Mucosa of descending colon (tissue), 3 donors: ENCODE measurements around the gene IL4R. TPM values are rescaled to one million over a fixed set of nuclear protein-coding genes. Genes with fewer than 3 reads are reported as not detected.
"Not testable (repeated sequence)": the region's sequence is repeated elsewhere in the genome, so short reads cannot be mapped to it uniquely, and the experiment has no call there.

Experiments used
- ATAC-seq: fragments of 200-7000 bp; cut with Tn5 transposase; one replicate; pipeline ENCODE4 v1.9.1; 2020; ENCODE audit warnings: mild to moderate bottlenecking, moderate library complexity
- DNase-seq, 3 donors: peaks; one replicate each; pipeline ENCODE4 v3.0.0-alpha.2; 2020
- H3K36me3 ChIP-seq: fragments of 200-600 bp; one replicate; pipeline ENCODE4 v1.8.0; 2021; ENCODE audit warnings: low read depth, mild to moderate bottlenecking
- H3K4me1 ChIP-seq: fragments of 200-600 bp; one replicate; pipeline ENCODE4 v1.8.0; 2021; ENCODE audit warnings: low read depth, mild to moderate bottlenecking
- H3K4me3 ChIP-seq: fragments of 200-600 bp; one replicate; pipeline ENCODE4 v1.8.0; 2021; ENCODE audit warnings: mild to moderate bottlenecking
- H3K9me3 ChIP-seq: fragments of 200-600 bp; one replicate; pipeline ENCODE4 v1.8.0; 2021; ENCODE audit warnings: mild to moderate bottlenecking
- CTCF ChIP-seq: fragments of 200-600 bp; IDR thresholded peaks from one replicate; pipeline ENCODE4 v1.8.0; 2022; ENCODE audit warnings: antibody characterized with exemption, mild to moderate bottlenecking
- intact Hi-C, 2 donors: fragments of 100-400 bp; cut with DNase I in 1 of 2; cut with micrococcal nuclease in 1 of 2; formaldehyde crosslinking; loops; one replicate each; pipeline versions ENCODE4 v1.11.0 to v1.11.1; 2022; cut with DNase I, micrococcal nuclease
- total RNA-seq, 3 donors: library from RNA; stranded (reverse); fragmentation: NEBNext Ultra II Directional in 2 of 3; extraction: Animal tissue kit (Norgen Biotek cat#: 25700) in 2 of 3; gene quantifications; one replicate each; pipeline versions ENCODE4 v1.2.1 to v1.2.4, GENCODE V29; 2021 to 2023
- donor health status: DM: no; HTN: no; CAD: no; lungs with moderate emphysema.
- donor health status: DM: no; HTN: no; CAD: no.
- donor health status: DM: no; HTN: yes; CAD: no.

The IL4R gene
- total RNA-seq, 3 donors from 2014 or later, result 131 to 207 (median 164) TPM

- no peak for DNase-seq
- Histone ChIP-seq H3K36me3 (no peaks in the 10 kb centered on the region), H3K4me1 (no peaks in the 10 kb centered on the region), H3K9me3 (no peaks in the 10 kb centered on the region), H3K4me3 (no peak overlapping the region)
- ATAC-seq, result no peak
- intact Hi-C loops, result no loop called here
- TF ChIP-seq CTCF, result no peak
These were observed 26.5 kb upstream of the IL4R start for GRCh38 chr16:27287051-27287811.

DNA sequence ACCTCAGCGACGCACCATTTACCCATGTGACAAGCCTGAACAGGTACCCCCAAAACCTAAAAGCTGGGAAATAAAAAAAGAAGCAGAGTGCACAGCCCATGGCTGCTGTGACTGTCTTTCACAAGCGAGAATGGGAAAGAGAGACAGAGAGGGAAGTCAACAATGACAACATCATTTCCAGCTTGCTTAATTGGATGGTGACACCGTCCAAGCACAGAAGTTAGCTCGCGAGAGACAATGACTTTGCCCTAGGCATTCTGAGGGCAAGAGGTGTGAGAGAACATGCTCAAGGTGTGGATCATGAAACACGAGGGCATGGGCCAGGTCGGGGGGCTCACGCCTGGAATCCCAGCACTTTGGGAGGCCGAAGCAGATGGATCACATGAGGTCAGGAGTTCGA is 25.9 kb upstream of the IL4R start:
- intact Hi-C loops, result no loop called here
- no peak for DNase-seq
- no peak for ATAC-seq

DNA sequence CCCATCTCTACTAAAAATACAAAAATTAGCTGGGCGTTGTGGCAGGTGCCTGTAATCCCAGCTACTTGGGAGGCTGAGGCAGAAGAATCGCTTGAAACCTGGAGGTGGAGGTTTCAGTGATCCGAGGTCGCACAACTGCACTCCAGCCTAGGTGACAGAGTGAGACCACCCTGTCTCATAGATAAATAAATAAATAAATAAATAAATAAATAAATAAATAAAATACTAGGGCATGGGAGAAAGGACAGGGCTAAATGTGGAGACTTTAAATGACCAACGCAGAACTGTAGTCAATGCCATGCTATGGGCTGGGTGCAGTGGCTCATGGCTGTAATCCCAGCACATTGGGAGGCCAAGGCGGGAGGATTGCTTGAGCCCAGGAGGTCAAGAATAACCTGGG is 25.5 kb upstream of the IL4R start:
- ATAC-seq, H3K36me3 ChIP-seq, DNase-seq, H3K9me3 ChIP-seq, H3K4me1 ChIP-seq, intact Hi-C loops, H3K4me3 ChIP-seq: not testable (repeated sequence)

More for the DNA sequence above, 25.9 kb upstream of the IL4R start:
- H3K36me3 ChIP-seq, result no peaks in the 10 kb centered on the region
- no peak for TF ChIP-seq CTCF
- no peaks in the 10 kb centered on the region for H3K4me1 ChIP-seq
- H3K9me3 ChIP-seq, result no peaks in the 10 kb centered on the region
- no peak overlapping the region for H3K4me3 ChIP-seq

- intact Hi-C loops, result no loop called here
- H3K4me3 ChIP-seq, result no peak overlapping the region
- no peak for TF ChIP-seq CTCF
- no peaks in the 10 kb centered on the region for H3K36me3 ChIP-seq
- H3K9me3 ChIP-seq, result no peaks in the 10 kb centered on the region
- ATAC-seq (no peak), DNase-seq (no peak)
- H3K4me1 ChIP-seq, result no peaks in the 10 kb centered on the region
These were observed 24.1 kb upstream of the IL4R start for GRCh38 chr16:27289669-27290068.

DNA sequence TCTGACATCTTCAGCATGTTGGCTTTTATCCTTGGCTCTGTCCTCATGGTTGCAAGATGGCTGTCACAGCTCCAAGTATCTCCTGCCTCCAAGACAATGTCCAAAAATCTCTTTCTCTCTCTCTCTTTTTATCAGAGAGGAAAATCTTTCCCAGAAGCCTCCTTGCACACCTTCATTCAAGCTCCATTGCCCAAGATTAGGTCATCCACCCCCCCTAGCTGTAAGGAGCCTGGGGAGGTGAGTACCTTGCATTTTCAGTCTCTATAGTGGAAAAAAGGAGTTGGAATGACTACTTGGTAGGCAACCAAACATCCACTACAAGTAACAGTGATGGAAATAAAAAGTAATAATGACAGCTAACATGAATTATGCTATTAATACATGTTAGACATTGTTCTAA is 23.2 kb upstream of the IL4R start:
- Histone ChIP-seq H3K4me1 (no peaks in the 10 kb centered on the region), H3K36me3 (no peaks in the 10 kb centered on the region), H3K4me3 (no peak overlapping the region), H3K9me3 (no peaks in the 10 kb centered on the region)
- intact Hi-C loops, result no loop called here
- DNase-seq (no peak), ATAC-seq (no peak)
- no peak for TF ChIP-seq CTCF

DNA sequence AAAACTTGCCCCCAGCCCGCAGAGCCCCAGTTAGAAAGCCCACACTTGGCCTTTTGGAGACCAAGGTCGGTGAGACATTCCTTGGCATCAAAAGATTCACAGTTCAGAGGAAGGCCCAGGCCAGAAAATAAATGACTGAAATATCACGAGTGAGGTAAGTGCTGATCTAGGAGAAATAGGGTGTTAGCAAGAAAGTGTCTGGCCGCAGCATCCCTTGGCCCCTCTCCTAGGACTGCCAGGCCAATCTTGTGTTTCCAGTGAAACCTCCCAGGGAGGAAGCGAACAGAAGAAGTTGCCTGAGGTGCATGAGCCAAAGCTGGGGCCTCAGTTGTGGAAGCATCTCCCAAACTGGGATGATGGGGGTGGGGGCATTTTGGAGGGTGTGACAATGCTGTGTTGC is 22.7 kb upstream of the IL4R start:
- no peaks in the 10 kb centered on the region for H3K4me1 ChIP-seq
- ATAC-seq, result no peak
- H3K36me3 ChIP-seq, result no peaks in the 10 kb centered on the region
- DNase-seq, result no peak
- no peaks in the 10 kb centered on the region for H3K9me3 ChIP-seq
- intact Hi-C loops, result no loop called here
- no peak overlapping the region for H3K4me3 ChIP-seq
- TF ChIP-seq CTCF, result no peak
